ENCODE data around the gene PROZ.

PROZ gene

DNA sequence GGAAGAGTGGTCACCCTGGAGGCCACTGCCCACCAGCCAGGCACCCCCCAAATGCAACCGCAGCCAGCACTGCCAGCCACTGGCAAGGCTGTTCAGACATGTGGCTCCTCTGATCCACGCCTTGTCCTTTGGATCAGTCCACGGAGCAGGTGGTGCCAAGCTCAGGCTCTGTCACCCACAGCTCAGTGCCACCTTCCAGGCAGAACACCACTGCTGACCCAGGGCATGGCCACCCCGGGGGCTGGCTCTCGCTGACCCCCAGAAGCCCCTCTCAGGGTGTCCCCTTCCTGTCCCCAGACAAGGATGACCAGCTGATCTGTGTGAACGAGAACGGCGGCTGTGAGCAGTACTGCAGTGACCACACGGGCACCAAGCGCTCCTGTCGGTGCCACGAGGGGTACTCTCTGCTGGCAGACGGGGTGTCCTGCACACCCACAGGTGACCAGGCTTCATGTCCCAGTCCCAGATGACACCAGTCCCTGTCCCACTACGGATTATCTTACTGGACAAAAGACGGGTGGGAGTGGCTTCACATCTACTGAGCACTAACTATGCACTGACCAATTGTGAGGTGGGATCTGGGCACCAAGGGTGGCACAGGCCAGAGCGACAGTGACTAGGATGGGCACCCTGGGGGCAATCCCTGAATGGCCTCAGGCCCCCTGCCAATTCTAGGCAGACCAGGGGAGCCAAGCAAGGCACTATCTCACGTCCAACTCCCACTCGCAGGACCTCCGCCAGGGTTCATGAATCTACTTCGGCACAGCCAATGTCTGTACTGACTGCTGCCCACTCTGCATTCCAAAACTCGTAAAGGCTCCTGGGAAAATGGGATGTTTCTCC lies 42.9 kb upstream of the PROZ start:
- peaks cover 11% of the 10 kb centered on the region for H3K27me3 ChIP-seq (ENCODE audit: control insufficient read depth, insufficient read depth, low read length)
- no peak overlapping the region for H3K4me3 ChIP-seq (ENCODE audit: low read depth, low read length)
- H3K9me3 ChIP-seq (ENCODE audit: control insufficient read depth, insufficient read depth, low read length), result no peaks in the 10 kb centered on the region
- H3K36me3 ChIP-seq (ENCODE audit: control insufficient read depth, insufficient read depth, low read length), result no peaks in the 10 kb centered on the region
- no peak overlapping the region for H3K9ac ChIP-seq (ENCODE audit: low read depth, low read length)
- H3K4me1 ChIP-seq (ENCODE audit: control insufficient read depth, insufficient read depth, low read length), result no peaks in the 10 kb centered on the region

DNA sequence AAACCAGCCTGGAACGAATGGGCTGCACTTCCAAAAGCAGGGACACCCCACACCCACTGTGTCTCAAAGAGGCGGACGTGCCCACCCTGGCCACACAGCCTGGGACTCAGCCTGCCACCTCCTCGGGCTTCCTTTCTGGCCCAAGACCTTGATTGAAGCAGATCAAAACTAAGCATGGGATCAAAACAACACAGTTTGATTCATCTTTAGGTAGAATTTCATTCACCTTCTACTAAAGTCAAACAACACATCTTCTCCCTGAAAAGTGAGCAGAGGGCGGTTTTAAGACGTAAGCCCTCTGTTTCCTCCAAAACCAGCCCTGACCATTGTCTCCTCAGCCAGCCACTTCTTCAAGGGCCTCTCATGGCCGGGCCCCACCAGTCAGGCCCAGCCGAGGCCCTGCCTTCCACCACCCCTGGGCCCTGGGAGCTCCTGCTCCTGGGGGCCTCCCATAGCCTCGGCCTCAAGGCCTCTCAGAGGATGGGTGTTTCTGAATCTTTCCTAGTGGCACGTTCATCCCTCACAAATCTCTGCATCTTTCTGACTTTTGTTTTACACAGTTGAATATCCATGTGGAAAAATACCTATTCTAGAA lies 42.1 kb upstream of the PROZ start:
- peaks cover 4% of the 10 kb centered on the region for H3K27me3 ChIP-seq (ENCODE audit: control insufficient read depth, insufficient read depth, low read length)
- no peaks in the 10 kb centered on the region for H3K36me3 ChIP-seq (ENCODE audit: control insufficient read depth, insufficient read depth, low read length)
- no peak overlapping the region for H3K4me3 ChIP-seq (ENCODE audit: low read depth, low read length)
- no peaks in the 10 kb centered on the region for H3K4me1 ChIP-seq (ENCODE audit: control insufficient read depth, insufficient read depth, low read length)
- no peak overlapping the region for H3K9ac ChIP-seq (ENCODE audit: low read depth, low read length)
- H3K9me3 ChIP-seq (ENCODE audit: control insufficient read depth, insufficient read depth, low read length), result no peaks in the 10 kb centered on the region

- Histone ChIP-seq H3K9me3 (ENCODE audit: control insufficient read depth, insufficient read depth, low read length) (no peaks in the 10 kb centered on the region), H3K4me1 (ENCODE audit: control insufficient read depth, insufficient read depth, low read length) (no peaks in the 10 kb centered on the region), H3K9ac (ENCODE audit: low read depth, low read length) (no peak overlapping the region), H3K36me3 (ENCODE audit: control insufficient read depth, insufficient read depth, low read length) (no peaks in the 10 kb centered on the region), H3K27me3 (ENCODE audit: control insufficient read depth, insufficient read depth, low read length) (peaks cover 2% of the 10 kb centered on the region), H3K4me3 (ENCODE audit: low read depth, low read length) (no peak overlapping the region)
Measured at GRCh38 chr13:113116871-113117271, 41.6 kb upstream of the PROZ start.

DNA sequence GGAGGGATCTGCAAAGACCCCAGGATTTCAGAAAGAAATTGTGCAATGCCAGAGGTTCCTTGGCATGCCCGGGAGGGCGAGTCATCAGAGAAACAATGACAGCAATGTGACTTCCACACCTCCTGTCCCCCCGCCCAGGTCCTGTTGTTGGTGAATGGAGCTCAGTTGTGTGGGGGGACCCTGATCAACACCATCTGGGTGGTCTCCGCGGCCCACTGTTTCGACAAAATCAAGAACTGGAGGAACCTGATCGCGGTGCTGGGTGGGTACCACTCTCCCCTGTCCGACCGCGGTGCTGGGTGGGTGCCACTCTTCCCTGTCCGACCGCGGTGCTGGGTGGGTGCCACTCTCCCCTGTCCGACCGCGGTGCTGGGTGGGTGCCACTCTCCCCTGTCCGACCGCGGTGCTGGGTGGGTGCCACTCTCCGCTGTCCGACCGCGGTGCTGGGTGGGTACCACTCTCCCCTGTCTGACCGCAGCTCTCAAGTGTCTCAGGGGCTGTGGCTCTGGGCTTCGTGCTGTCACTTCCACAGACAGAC lies 41.0 kb upstream of the PROZ start:
- Histone ChIP-seq H3K4me3 (ENCODE audit: low read depth, low read length) (no peak overlapping the region), H3K36me3 (ENCODE audit: control insufficient read depth, insufficient read depth, low read length) (no peaks in the 10 kb centered on the region), H3K9ac (ENCODE audit: low read depth, low read length) (no peak overlapping the region), H3K9me3 (ENCODE audit: control insufficient read depth, insufficient read depth, low read length) (no peaks in the 10 kb centered on the region), H3K27me3 (ENCODE audit: control insufficient read depth, insufficient read depth, low read length) (no peaks in the 10 kb centered on the region), H3K4me1 (ENCODE audit: control insufficient read depth, insufficient read depth, low read length) (no peaks in the 10 kb centered on the region)

DNA sequence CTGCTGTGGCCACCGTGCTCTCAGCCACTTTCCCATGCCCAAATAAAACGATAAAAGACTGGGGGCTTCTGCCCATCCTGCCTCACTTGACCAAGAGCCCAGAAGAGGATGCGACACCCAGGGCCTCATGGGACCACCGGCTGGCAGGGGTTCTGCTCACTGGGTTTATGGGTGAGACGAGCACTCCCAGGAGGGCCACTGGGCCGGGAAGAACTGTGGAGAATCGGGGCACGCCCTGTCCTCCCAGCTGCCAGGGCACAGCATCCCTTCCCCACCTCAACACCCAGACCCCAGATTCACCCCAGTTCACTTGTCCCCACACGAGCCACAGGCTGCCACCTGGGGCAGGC lies 40.6 kb upstream of the PROZ start:
- Histone ChIP-seq H3K9ac (ENCODE audit: low read depth, low read length) (no peak overlapping the region), H3K4me3 (ENCODE audit: low read depth, low read length) (no peak overlapping the region), H3K4me1 (ENCODE audit: control insufficient read depth, insufficient read depth, low read length) (no peaks in the 10 kb centered on the region), H3K9me3 (ENCODE audit: control insufficient read depth, insufficient read depth, low read length) (no peaks in the 10 kb centered on the region), H3K27me3 (ENCODE audit: control insufficient read depth, insufficient read depth, low read length) (no peaks in the 10 kb centered on the region), H3K36me3 (ENCODE audit: control insufficient read depth, insufficient read depth, low read length) (no peaks in the 10 kb centered on the region)

GRCh38 chr13:113118261-113119021 lies 40.0 kb upstream of the PROZ start:
- Histone ChIP-seq H3K36me3 (ENCODE audit: control insufficient read depth, insufficient read depth, low read length) (no peaks in the 10 kb centered on the region), H3K4me1 (ENCODE audit: control insufficient read depth, insufficient read depth, low read length) (no peaks in the 10 kb centered on the region), H3K9ac (ENCODE audit: low read depth, low read length) (no peak overlapping the region), H3K4me3 (ENCODE audit: low read depth, low read length) (no peak overlapping the region), H3K9me3 (ENCODE audit: control insufficient read depth, insufficient read depth, low read length) (no peaks in the 10 kb centered on the region), H3K27me3 (ENCODE audit: control insufficient read depth, insufficient read depth, low read length) (no peaks in the 10 kb centered on the region)

DNA sequence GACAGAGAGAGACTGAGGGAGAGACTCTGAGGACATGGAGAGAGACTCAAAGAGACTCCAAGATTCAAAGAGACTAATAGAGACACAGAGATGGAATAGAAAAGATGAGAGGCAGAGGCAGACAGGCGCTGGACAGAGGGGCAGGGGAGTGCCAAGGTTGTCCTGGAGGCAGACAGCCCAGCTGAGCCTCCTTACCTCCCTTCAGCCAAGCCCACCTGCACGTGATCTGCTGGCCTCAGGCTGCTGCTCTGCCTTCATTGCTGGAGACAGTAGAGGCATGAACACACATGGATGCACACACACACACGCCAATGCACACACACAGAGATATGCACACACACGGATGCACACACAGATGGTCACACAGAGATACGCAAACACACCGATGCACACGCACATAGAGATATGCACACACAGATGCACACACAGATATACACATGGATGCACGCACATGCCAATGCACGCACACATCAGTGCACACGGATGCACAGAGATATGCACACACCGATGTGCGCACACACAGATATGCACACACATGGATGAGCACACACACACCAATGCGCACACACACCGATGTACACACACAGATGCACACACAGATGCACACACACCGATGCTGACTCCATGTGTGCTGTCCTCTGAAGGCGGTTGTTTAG lies 39.2 kb upstream of the PROZ start:
- Histone ChIP-seq H3K9me3 (ENCODE audit: control insufficient read depth, insufficient read depth, low read length) (no peaks in the 10 kb centered on the region), H3K9ac (ENCODE audit: low read depth, low read length) (no peak overlapping the region), H3K4me3 (ENCODE audit: low read depth, low read length) (no peak overlapping the region), H3K4me1 (ENCODE audit: control insufficient read depth, insufficient read depth, low read length) (no peaks in the 10 kb centered on the region), H3K36me3 (ENCODE audit: control insufficient read depth, insufficient read depth, low read length) (no peaks in the 10 kb centered on the region), H3K27me3 (ENCODE audit: control insufficient read depth, insufficient read depth, low read length) (no peaks in the 10 kb centered on the region)

DNA sequence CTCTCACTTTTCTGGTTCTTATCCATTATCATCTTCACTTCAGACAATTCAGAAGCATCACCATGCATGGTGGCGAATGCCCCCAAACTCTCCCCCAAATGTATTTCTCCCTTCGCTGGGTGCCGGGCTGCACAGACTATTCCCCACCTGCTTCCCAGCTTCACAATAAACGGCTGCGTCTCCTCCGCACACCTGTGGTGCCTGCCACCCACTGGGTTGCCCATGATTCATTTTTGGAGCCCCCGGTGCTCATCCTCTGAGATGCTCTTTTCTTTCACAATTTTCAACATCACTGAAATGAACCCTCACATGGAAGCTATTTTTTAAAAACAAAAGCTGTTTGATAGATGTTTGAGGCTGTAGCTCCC lies 38.6 kb upstream of the PROZ start:
- Histone ChIP-seq H3K4me1 (ENCODE audit: control insufficient read depth, insufficient read depth, low read length) (no peaks in the 10 kb centered on the region), H3K4me3 (ENCODE audit: low read depth, low read length) (no peak overlapping the region), H3K9me3 (ENCODE audit: control insufficient read depth, insufficient read depth, low read length) (no peaks in the 10 kb centered on the region), H3K9ac (ENCODE audit: low read depth, low read length) (no peak overlapping the region), H3K27me3 (ENCODE audit: control insufficient read depth, insufficient read depth, low read length) (no peaks in the 10 kb centered on the region), H3K36me3 (ENCODE audit: control insufficient read depth, insufficient read depth, low read length) (no peaks in the 10 kb centered on the region)

GRCh38 chr13:113120300-113121182 lies 37.9 kb upstream of the PROZ start:
- H3K27me3 ChIP-seq (ENCODE audit: control insufficient read depth, insufficient read depth, low read length), result no peaks in the 10 kb centered on the region
- H3K4me1 ChIP-seq (ENCODE audit: control insufficient read depth, insufficient read depth, low read length), result no peaks in the 10 kb centered on the region
- no peaks in the 10 kb centered on the region for H3K36me3 ChIP-seq (ENCODE audit: control insufficient read depth, insufficient read depth, low read length)
- no peak overlapping the region for H3K4me3 ChIP-seq (ENCODE audit: low read depth, low read length)
- H3K9ac ChIP-seq (ENCODE audit: low read depth, low read length), result no peak overlapping the region
- no peaks in the 10 kb centered on the region for H3K9me3 ChIP-seq (ENCODE audit: control insufficient read depth, insufficient read depth, low read length)

- Histone ChIP-seq H3K9me3 (ENCODE audit: control insufficient read depth, insufficient read depth, low read length) (no peaks in the 10 kb centered on the region), H3K4me3 (ENCODE audit: low read depth, low read length) (no peak overlapping the region), H3K9ac (ENCODE audit: low read depth, low read length) (no peak overlapping the region), H3K4me1 (ENCODE audit: control insufficient read depth, insufficient read depth, low read length) (no peaks in the 10 kb centered on the region), H3K36me3 (ENCODE audit: control insufficient read depth, insufficient read depth, low read length) (no peaks in the 10 kb centered on the region), H3K27me3 (ENCODE audit: control insufficient read depth, insufficient read depth, low read length) (no peaks in the 10 kb centered on the region)
Measured at GRCh38 chr13:113121183-113121927, 37.1 kb upstream of the PROZ start.

Data from iPS-15b (cell line).